GM18520 (cell line): ENCODE results near the gene SCYL1.

Experiments used
- ATAC-seq: cut with Tn5 transposase; IDR thresholded peaks from one replicate; pipeline ENCODE4 v1.9.1; 2021; ENCODE audit not compliant: unreplicated experiment

SCYL1 gene

GRCh38 chr11:65551572-65552387 is 26.9 kb downstream of the SCYL1 start:
- ATAC-seq = no peak

DNA sequence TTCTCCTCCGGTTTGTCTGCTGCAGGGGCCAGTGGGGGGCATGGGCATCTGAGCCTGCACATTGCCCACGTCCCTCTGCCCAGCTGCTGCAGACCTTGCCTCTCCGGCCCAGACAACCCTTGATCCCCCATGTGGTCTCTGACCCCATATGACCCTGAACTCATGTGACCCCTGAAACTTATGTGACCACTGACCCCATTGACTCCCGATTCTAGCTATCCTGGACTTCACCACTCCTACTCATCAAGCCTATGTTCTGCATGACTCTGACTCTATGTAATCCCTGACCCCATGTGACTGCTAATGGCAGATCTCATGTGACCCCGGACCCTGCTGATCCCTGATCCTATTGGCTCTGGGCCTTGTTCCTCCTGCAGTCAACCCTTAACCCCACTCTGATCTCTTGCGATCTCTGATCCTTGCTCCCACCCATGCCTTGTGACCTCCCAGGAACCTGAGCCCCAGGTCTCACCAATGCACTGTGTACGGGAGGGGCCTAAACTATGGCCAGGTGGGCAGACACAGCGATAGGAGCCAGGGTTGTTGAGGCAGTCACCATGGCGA is 27.6 kb downstream of the SCYL1 start:
- ATAC-seq = no peak

DNA sequence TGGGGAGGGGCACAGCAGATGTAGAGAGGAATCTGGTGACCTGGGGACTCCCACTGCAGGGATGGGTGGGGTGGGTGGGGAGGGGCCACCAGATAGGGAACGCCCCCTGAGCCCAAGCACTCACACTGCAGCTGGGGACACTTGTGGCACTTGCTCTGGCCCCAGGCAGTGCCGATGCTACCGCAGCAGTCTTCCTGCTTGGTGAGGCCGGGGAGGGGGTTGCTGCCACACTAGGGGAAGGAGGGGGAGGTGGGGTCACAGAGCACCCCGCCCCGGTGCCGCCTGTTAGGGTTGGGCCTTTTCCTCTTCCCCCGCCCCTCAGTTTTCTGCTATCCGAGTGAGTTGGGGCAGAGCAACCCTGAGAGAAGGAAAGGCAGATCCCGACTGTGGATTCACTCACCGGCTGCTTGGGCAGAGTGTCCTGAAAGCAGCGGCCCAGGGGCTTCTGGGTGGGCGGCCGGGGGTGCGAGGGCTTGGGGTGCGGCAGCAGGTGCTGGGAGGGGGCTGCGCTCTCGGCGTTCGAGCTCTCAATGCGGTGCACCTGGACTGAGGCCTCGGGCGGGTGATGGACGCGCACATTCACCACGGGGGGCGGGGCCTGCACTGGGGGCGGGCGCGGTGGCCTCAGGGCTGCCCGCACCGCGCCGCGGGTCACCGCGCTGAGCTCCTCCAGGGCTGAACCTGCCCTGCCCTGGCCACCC is 28.6 kb downstream of the SCYL1 start:
- ATAC-seq = no peak

DNA sequence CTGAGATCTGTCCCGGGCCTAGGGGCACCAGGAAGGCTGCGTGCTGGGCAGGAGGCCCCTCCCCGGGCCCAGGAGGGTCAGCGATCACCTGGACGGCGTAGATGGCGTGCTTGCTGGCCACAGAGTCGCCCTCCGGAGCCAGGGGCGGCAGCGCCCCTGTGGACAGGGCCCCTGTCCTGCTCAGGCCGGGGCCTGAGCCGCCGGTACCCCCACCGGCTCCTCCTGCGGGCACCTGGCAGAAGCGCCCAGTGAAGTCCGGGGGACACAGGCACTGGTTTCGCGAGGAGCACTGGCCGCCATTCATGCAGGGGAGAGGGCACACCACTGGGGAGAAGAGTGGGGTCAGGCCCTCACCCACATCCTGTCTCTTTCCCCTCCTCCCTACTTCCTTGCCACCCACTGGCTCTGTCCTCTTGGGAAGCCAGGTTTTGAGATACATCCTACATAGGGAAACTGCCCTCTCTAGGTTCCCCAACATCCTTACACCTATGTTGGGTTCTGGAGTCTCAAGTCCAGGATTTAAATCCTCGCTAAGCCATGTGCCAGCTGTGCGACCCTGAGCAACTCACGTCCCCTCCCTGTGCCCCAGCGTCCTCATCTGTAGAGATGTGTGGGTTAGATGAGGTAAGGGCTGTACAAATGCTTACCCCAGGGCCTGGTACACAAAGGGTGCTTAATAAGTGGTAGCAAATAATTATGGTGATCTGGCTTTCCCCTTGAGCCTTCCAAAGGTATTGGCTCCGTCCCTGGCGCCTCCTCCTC is 29.4 kb downstream of the SCYL1 start:
- ATAC-seq = no peak

DNA sequence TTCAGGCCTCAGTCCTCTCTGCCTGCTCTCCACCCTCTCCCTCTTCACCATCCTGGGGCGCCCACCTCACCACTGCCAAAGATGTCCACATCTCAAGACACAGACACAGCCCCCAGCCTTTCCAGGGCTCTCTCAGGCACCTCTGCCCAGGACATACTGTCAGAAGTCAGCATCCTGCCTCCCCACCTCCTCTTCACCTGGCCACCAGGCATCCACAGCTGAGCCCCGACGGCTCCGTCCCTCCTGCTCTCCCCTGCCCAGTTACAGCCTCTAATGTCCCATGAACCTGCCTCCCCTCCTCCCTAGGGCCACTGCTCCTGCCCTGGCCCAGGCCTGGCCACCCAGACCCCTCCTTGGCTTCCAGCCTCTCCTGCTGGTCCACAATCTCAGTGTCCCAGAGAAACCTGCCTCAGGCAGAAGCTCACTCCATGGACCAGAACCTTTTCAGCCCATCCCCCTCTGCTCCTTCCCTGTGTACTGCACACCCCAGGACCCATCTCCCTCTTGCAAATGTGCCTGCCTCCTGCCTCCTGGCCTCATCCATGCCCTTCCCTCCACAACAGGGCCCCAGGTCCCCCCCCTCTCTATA is 30.1 kb downstream of the SCYL1 start:
- no peak for ATAC-seq

DNA sequence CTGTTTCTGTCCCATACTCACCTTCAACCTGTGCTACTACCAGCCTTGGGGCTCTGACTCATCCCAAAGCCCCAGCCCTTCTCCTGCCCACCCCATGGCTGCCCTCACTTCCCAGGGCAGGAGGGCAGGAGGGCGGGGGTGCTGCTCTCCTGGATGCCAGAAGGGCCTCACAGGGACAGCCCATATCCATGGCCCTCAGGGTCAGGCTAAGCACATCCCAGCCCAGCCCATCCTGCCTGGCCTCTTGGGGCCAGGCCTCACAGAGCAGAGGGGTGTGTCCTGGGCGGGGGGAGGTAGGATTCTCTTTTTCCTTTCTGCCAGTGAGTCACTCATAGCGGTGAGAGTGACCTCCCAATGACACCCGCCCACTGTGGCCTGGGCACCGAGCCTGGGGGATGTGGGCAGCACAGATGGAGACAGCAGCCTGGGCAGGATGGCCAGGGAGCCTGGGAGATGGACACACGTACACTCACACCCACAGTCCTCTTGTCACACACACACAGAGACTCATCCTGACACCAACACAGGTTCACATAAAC is 30.9 kb downstream of the SCYL1 start:
- ATAC-seq = no peak

GRCh38 chr11:65556470-65557279 is 31.8 kb downstream of the SCYL1 start:
- ATAC-seq = no peak

DNA sequence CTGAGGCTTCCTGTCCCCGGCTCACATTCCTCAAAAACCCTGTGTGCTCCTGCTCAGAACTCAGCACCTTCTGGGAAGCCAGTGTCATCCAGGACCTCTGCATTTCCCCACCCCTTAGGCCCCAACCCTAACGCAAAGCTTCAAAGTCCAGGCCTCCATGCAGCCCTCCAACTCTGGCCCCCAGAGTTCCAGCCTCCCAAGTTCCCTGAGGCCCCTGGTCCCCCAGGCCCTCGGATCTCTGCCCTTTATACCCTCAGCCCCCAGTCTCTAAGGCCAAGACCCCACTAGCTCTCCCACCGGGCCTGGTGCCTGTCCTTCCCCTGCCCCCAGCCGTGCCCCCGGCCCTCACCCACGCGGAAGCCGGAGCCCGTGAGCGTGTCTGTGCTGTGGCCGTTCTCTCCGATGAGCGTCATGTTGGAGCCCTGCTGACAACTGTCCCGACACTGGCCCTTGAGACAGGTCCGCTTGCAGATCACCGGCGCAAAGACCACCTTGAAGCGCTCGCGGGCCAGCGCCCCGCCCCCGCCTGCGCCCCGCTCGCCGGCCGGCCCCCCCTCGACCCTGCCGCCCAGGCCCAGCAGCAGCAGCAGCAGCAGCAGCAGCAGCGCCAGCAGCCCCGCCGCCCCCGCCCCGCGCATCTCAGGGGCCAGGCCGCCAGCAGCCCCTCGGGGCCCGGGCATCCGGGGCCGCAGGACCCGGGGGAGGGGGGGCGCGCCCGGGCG is 32.6 kb downstream of the SCYL1 start:
- no peak for ATAC-seq

DNA sequence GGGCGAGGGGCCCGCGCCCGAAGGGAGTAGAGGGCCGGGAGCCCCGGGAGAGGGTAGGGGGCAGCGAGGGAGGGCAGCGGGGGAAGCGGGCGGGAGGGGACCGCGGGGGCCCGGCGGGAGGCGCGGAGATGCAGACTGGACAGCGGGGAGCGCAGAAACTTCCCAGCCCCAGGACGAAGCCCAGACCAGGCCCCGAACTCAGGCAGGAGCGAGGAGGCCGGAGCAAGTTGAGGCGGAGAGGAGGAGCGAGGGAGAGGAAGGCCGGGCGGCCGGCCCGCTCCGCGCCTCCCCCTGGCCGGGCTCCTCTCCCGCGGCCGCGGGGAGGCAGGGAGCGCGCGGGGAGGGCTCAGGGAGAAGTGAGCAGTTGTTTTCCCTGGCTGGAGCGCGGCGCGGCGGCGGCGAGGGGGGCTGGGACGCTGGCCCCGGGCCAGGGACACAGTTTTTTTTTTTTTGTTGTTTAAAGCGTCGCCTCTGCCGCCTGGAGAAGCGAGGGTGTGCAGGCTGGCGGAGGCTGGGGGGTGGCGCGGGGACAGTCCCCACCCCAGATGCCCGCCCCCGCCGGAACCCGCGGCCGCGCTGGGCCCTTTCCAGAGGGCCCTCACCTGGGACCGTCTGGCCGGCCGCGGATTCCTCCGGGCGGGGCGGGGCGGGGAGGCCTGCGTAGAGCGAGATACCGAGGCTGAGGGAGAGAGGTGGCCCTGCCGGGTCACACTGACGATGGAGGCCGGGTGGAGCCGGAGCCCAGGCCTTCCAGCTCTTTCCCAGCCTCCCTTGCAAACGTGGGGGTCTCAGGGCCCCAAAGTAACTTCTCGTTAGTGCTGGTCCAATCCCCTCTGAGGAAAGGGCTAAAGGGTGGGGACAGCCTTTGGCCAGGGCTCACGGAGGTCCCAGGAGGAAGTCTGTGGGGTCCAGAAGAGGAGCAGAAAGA is 33.4 kb downstream of the SCYL1 start, which contains the start of gene LTBP3:
Gene LTBP3, minus strand, starts transcription at position 358 of the 928 bp plus-strand sequence. CDS start 400 bp downstream, outside the sequence.
- ATAC-seq = no peak

- no peak for ATAC-seq
These were observed 34.1 kb downstream of the SCYL1 start for GRCh38 chr11:65558930-65559509.

GRCh38 chr11:65559535-65559934 is 34.7 kb downstream of the SCYL1 start:
- ATAC-seq = no peak

- ATAC-seq = no peak
These were observed 35.2 kb downstream of the SCYL1 start for GRCh38 chr11:65559951-65560537.

DNA sequence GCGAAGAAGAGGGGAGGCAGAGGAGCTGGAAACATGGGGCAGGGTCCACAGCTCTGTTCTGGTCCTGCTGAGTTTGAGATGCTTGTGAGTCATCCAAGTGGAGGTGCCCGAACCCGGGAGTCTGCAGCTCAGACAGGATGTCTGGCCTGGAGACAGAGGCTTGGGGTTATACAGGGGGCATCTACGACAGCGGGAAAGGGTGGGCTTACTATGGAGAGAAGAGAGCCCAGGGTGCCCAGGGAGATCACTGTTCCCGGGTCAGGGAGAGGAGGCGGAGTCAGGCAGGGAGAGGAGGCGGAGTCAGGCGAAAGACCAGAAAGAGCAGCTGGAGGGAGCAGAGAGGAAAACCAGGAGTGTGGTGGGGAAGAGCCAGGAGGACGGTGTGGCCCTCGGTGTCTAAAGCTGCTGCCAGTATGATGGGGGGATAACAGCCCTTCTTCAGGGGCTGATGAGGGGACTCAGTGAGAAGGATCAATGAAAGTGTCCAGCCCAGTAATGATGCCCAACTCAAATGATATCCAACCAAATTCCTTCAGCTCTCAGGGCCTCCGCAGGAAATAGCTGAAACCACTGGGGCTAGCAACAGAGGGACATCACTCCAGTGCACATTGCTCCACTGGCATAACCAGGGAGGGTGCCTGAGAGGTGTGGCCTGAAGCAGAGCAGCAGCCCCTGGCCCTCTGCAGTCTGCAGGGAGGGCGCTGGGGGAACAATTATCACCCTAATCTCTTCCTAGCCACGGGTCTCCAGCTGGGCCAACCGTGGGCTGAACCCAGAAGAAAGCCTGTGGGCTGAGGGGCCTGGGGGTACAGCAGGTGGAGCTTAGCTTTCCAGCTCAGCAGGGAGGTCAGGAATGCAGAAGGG is 35.9 kb downstream of the SCYL1 start:
- ATAC-seq = no peak

GRCh38 chr11:65562020-65562419 is 37.1 kb downstream of the SCYL1 start:
- no peak for ATAC-seq

DNA sequence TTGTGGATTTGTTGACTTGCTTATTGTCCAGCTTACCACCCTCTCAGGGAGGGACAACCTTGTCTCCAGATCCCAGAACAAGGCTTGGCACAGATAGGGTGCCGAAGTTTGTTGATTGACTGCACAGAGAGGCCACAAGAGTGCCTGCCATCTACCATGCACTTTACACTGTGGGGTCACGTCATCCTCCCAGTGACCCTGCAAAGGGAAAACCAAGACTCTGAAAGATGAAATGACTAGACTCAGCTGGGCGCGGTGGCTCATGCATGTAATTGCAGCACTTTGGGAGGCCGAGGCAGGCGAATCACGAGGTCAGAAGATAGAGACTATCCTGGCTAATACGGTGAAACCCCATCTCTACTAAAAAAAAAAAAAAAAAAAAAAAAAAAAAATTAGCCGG is 37.9 kb downstream of the SCYL1 start:
- ATAC-seq = no peak

DNA sequence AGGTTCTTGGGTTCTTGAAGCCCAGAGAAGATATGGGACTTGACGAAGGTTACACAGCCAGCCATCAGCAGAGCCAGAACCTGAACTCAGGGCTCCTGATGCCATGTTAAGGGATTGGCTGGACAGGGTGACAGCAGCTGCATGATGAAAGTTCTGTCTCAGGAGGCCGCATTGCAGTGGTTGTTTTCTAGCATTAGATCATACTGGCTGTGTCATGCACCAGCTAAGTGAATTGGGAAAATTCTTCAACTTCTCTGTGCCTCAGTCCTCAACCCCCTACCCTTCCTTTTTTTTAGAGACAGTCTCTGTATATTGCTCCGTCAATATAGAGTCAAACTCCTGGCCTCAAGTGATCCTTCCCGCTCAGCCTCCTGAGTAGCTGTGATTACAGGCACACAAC is 38.7 kb downstream of the SCYL1 start:
- ATAC-seq = no peak
